Measurements from ENCODE around the gene LPCAT3. TPM values are rescaled to one million over a fixed set of nuclear protein-coding genes. Genes with fewer than 3 reads are reported as not detected.
A peak's percentile ranks its signal among the peaks of the same experiment; 100 is the strongest.

The LPCAT3 gene
- total and polyA plus RNA-seq, 2 of the 13 experiments (the other 11 are each of a cell fraction or from before 2014, with no cell fraction given), result 44.5 to 64.3 TPM

- no peak for TF ChIP-seq ZNF782 (CRISPR knock-in tag; IDR thresholded peaks at IDR 0.05; ENCODE audit: borderline replicate concordance)
- TF ChIP-seq SKI (IDR thresholded peaks at IDR 0.05; ENCODE audit: partially characterized antibody), result no peak
- TF ChIP-seq, protein P1, sequence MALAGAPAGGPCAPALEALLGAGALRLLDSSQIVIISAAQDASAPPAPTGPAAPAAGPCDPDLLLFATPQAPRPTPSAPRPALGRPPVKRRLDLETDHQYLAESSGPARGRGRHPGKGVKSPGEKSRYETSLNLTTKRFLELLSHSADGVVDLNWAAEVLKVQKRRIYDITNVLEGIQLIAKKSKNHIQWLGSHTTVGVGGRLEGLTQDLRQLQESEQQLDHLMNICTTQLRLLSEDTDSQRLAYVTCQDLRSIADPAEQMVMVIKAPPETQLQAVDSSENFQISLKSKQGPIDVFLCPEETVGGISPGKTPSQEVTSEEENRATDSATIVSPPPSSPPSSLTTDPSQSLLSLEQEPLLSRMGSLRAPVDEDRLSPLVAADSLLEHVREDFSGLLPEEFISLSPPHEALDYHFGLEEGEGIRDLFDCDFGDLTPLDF (CRISPR knock-in tag; IDR thresholded peaks at IDR 0.05), result no peak
- TF ChIP-seq ZNF510 (CRISPR knock-in tag; IDR thresholded peaks at IDR 0.05; ENCODE audit: low read depth), result no peak
- no peak for TF ChIP-seq JUNB (CRISPR knock-in tag; IDR thresholded peaks at IDR 0.05; ENCODE audit: borderline replicate concordance)
- TF ChIP-seq SNAI1 (CRISPR knock-in tag; IDR thresholded peaks at IDR 0.05; ENCODE audit: borderline replicate concordance), result no peak
- peak; percentile 34; the same call in 1 of the 3 replicates for TF ChIP-seq MXI1 (IDR thresholded peaks at IDR 0.05; ENCODE audit: borderline replicate concordance, low read depth, low read length)
- TF ChIP-seq KLF11 (CRISPR knock-in tag; IDR thresholded peaks at IDR 0.05), result 0 out of 2 replicates have a peak, but pooled peaks have one; percentile 26
- peak; percentile 27; the same call in 1 of the 2 replicates for TF ChIP-seq KMT2A (CRISPR knock-in tag; IDR thresholded peaks at IDR 0.05)
- no peak for TF ChIP-seq WIZ (CRISPR knock-in tag; IDR thresholded peaks at IDR 0.05)
- no peak for TF ChIP-seq ZBTB25 (CRISPR knock-in tag; IDR thresholded peaks at IDR 0.05)
- TF ChIP-seq ZC3H4 (CRISPR knock-in tag; IDR thresholded peaks at IDR 0.05; ENCODE audit: borderline replicate concordance), result no peak
- TF ChIP-seq EZH2 (conservative IDR thresholded peaks at IDR 0.05; ENCODE audit: low read depth, low read length), result no peak
- no peak for TF ChIP-seq ZKSCAN5 (CRISPR knock-in tag; IDR thresholded peaks at IDR 0.05)
- TF ChIP-seq PRDM10 (CRISPR knock-in tag; IDR thresholded peaks at IDR 0.05; ENCODE audit: low read depth), result peak; percentile 58; the same call in 1 of the 2 replicates
- TF ChIP-seq ATF3 (CRISPR knock-in tag; IDR thresholded peaks at IDR 0.05), result no peak
- TF ChIP-seq ZNF256 (CRISPR knock-in tag; conservative IDR thresholded peaks at IDR 0.05), result no peak
- TF ChIP-seq, protein P2, sequence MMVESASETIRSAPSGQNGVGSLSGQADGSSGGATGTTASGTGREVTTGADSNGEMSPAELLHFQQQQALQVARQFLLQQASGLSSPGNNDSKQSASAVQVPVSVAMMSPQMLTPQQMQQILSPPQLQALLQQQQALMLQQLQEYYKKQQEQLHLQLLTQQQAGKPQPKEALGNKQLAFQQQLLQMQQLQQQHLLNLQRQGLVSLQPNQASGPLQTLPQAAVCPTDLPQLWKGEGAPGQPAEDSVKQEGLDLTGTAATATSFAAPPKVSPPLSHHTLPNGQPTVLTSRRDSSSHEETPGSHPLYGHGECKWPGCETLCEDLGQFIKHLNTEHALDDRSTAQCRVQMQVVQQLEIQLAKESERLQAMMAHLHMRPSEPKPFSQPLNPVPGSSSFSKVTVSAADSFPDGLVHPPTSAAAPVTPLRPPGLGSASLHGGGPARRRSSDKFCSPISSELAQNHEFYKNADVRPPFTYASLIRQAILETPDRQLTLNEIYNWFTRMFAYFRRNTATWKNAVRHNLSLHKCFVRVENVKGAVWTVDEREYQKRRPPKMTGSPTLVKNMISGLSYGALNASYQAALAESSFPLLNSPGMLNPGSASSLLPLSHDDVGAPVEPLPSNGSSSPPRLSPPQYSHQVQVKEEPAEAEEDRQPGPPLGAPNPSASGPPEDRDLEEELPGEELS (CRISPR knock-in tag; IDR thresholded peaks at IDR 0.05), result no peak
- TF ChIP-seq, protein P3, sequence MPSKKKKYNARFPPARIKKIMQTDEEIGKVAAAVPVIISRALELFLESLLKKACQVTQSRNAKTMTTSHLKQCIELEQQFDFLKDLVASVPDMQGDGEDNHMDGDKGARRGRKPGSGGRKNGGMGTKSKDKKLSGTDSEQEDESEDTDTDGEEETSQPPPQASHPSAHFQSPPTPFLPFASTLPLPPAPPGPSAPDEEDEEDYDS (CRISPR knock-in tag; IDR thresholded peaks at IDR 0.05), result no peak; the same call in 1 of the 2 replicates
- TF ChIP-seq, protein P4, sequence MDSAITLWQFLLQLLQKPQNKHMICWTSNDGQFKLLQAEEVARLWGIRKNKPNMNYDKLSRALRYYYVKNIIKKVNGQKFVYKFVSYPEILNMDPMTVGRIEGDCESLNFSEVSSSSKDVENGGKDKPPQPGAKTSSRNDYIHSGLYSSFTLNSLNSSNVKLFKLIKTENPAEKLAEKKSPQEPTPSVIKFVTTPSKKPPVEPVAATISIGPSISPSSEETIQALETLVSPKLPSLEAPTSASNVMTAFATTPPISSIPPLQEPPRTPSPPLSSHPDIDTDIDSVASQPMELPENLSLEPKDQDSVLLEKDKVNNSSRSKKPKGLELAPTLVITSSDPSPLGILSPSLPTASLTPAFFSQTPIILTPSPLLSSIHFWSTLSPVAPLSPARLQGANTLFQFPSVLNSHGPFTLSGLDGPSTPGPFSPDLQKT (CRISPR knock-in tag; IDR thresholded peaks at IDR 0.05; ENCODE audit: borderline replicate concordance), result no peak
Observed at GRCh38 chr12:7060353-7060954, 42.2 kb upstream of the LPCAT3 start, which contains the start of gene C1S (continued).

Data from HepG2 (cell line).